Psoas muscle (tissue), 8 donors: Measurements from ENCODE around the gene NDUFC1. TPM values are rescaled to one million over a fixed set of nuclear protein-coding genes. Genes with fewer than 3 reads are reported as not detected.

Experiments
- ATAC-seq, 4 donors: fragments of 200-7000 bp; cut with Tn5 transposase; one replicate each; pipeline ENCODE4 v1.9.1; 2020; ENCODE audit warnings: moderate library complexity in 3 of 4, mild to moderate bottlenecking in 2 of 4
- DNase-seq, 2 donors: peaks; one replicate each; pipeline ENCODE4 v3.0.0-alpha.2; 2020
- H3K27ac ChIP-seq: fragments of 200-600 bp; one replicate; pipeline ENCODE4 v1.8.0; 2022
- H3K27me3 ChIP-seq, 3 donors: fragments of 200-600 bp in 1 of 3; one replicate each; pipeline versions ENCODE4 v1.6.1 to v1.8.0; 2013 to 2022; ENCODE audit warnings: low read length in 2 of 3, mild to moderate bottlenecking in 2 of 3, moderate library complexity in 1 of 3; ENCODE audit not compliant: insufficient read depth in 3 of 3
- H3K36me3 ChIP-seq, 2 donors: fragments of 200-600 bp in 1 of 2; one replicate each; pipeline versions ENCODE4 v1.6.1 to v1.8.0; 2013 to 2022; ENCODE audit warnings: low read depth in 1 of 2, mild to moderate bottlenecking in 1 of 2, moderate library complexity in 1 of 2; ENCODE audit not compliant: insufficient read depth in 1 of 2
- H3K4me1 ChIP-seq: fragments of 200-600 bp; one replicate; pipeline ENCODE4 v1.8.0; 2022
- H3K4me3 ChIP-seq: fragments of 200-600 bp; one replicate; pipeline ENCODE4 v1.8.0; 2022; ENCODE audit warnings: mild to moderate bottlenecking
- H3K9me3 ChIP-seq: fragments of 200-600 bp; one replicate; pipeline ENCODE4 v1.8.0; 2022
- CTCF ChIP-seq: fragments of 200-600 bp; IDR thresholded peaks from one replicate; pipeline ENCODE4 v1.8.0; 2022; ENCODE audit warnings: antibody characterized with exemption
- whole genome bisulfite sequencing, 3 donors: extraction: QIAGEN DNeasy Blood & Tissue Kit; methylation state at CpG; one replicate each; pipeline versions ENCODE4 v1.1.6 to v1.1.7; 2013; 5-methylcytosine and 5-hydroxymethylcytosine counted together
- intact Hi-C, 2 donors: fragments of 100-400 bp; cut with DNase I; formaldehyde crosslinking; loops; one replicate each; pipeline versions ENCODE4 v1.11.0 to v1.14.2; 2022
- long read RNA-seq, 2 donors: library from polyadenylated mRNA; unstranded; transcript quantifications; one replicate each; pipeline ENCODE4 v2.0.0, GENCODE V29; 2021
- polyA plus RNA-seq, 3 donors: library from polyadenylated mRNA; stranded (reverse); fragments of 200-250 nt; gene quantifications; one replicate each; pipeline ENCODE4 v1.2.3, GENCODE V29; 2013
- total RNA-seq, 4 donors: library from RNA; stranded (reverse); fragmentation: NEBNext Ultra II Directional in 2 of 4; extraction: Animal tissue kit (Norgen Biotek cat#: 25700) in 2 of 4; gene quantifications; one replicate each; pipeline versions ENCODE4 v1.2.1 to v1.2.4, GENCODE V29; 2021 to 2023
- donor health status: healthy with polysubstance abuse.
- donor health status: DM: no; HTN: no; CAD: no; lungs with moderate emphysema.
- donor health status: Bipolar disorder and iron deficiency.
- donor health status: healthy.
- donor health status: DM: yes; HTN: yes; CAD: no.
- donor health status: DM: no; HTN: no; CAD: no.
- donor health status: DM: no; HTN: no; CAD: no.
- donor health status: DM: yes; HTN: yes; CAD: no.

The NDUFC1 gene
- 100 to 1,000 TPM in 3 of 4 donors, 10 to 100 TPM in 1; 91.6 to 127 (median 111) TPM for total RNA-seq
- polyA plus RNA-seq = 100 to 1,000 TPM in 2 of 3 donors, 10 to 100 TPM in 1; 77.8 to 143 (median 123) TPM
- long read RNA-seq, donor 1, partial matches to known transcripts = 80 of 87 reads
- long read RNA-seq, donor 1, other reads (novel, unspliced or antisense) = 1 of 87 reads
- long read RNA-seq, donor 2, transcript NDUFC1-204 (5 exons, 682 nt) = minor isoform, 5 of 116 reads
- long read RNA-seq, donor 2, transcript NDUFC1-209 (5 exons, 1,198 nt) = major isoform, 17 of 116 reads
- long read RNA-seq, donor 2, partial matches to known transcripts = 86 of 116 reads
- long read RNA-seq, donor 2, other reads (novel, unspliced or antisense) = 3 of 116 reads

- H3K27ac ChIP-seq = peak within 1 kb of the TSS; percentile 99
- no peaks in the 10 kb centered on the region for H3K9me3 ChIP-seq
- DNase-seq = peak; percentile 51 to 76
- peak within 1 kb of the TSS; percentile 99 for H3K4me3 ChIP-seq
- no peaks in the 10 kb centered on the region for H3K36me3 ChIP-seq
- intact Hi-C loops = loop anchor here in 1 of 2 donors (5.0 kb wide), 1 partner anchor 35 kb away; no protein-coding TSS in a partner anchor
- peak; percentile 20 to 50 (median 44) for ATAC-seq
- no peaks in the 10 kb centered on the region for H3K27me3 ChIP-seq
- TF ChIP-seq CTCF = no peak
- H3K4me1 ChIP-seq = peaks cover 39% of the 10 kb centered on the region
- WGBS, 3 donors = 0 to 1% (median 0%) methylated on average over 42 to 46 of the region's 46 CpGs
Measured at GRCh38 chr4:139301821-139302611, at the start of gene NDUFC1. Gene NDUFC1, minus strand, starts transcription at chr4:139302477. Its CDS starts 6,679 bp downstream, at chr4:139295798.

- DNase-seq = no peak
- H3K36me3 ChIP-seq = peaks cover 0 to 57% of the 10 kb centered on the region in 2 donors
- H3K4me1 ChIP-seq = no peaks in the 10 kb centered on the region
- intact Hi-C loops = no loop called here
- no peak overlapping the region for H3K27ac ChIP-seq
- no peak for TF ChIP-seq CTCF
- no peak overlapping the region for H3K4me3 ChIP-seq
- ATAC-seq = no peak
- no peaks in the 10 kb centered on the region for H3K9me3 ChIP-seq
- H3K27me3 ChIP-seq = no peaks in the 10 kb centered on the region
Measured at GRCh38 chr4:139337612-139338011, 35.3 kb upstream of the NDUFC1 start.

GRCh38 chr4:139333046-139333445 lies 30.8 kb upstream of the NDUFC1 start:
- no peak for TF ChIP-seq CTCF
- intact Hi-C loops = no loop called here
- 95 to 99% (median 95%) methylated on average over 2 of the region's 2 CpGs for WGBS, 3 donors
- ATAC-seq (no peak), DNase-seq (no peak)
- Histone ChIP-seq H3K27ac (no peak overlapping the region), H3K9me3 (no peaks in the 10 kb centered on the region), H3K36me3 (peaks cover 0 to 23% of the 10 kb centered on the region in 2 donors), H3K27me3 (no peaks in the 10 kb centered on the region), H3K4me1 (peaks cover 7% of the 10 kb centered on the region), H3K4me3 (no peak overlapping the region)

- peaks cover 0 to 13% of the 10 kb centered on the region in 2 donors for H3K36me3 ChIP-seq
- TF ChIP-seq CTCF = no peak
- DNase-seq (no peak), ATAC-seq (no peak)
- 94 to 100% (median 97%) methylated on average over 1 of the region's 1 CpG for WGBS, 3 donors
- H3K9me3 ChIP-seq = no peaks in the 10 kb centered on the region
- H3K4me3 ChIP-seq = no peak overlapping the region
- intact Hi-C loops = no loop called here
- no peaks in the 10 kb centered on the region for H3K27me3 ChIP-seq
- peaks cover 7% of the 10 kb centered on the region for H3K4me1 ChIP-seq
- H3K27ac ChIP-seq = no peak overlapping the region
Measured at GRCh38 chr4:139331185-139331584, 28.9 kb upstream of the NDUFC1 start.
